G401 (cell line): Measurements from ENCODE around the gene HOXA7. TPM values are rescaled to one million over a fixed set of nuclear protein-coding genes. Genes with fewer than 3 reads are reported as not detected.

Experiments
- DNase-seq: peaks from one replicate; pipeline ENCODE4 v3.0.0-alpha.2; 2015; ENCODE audit warnings: low spot score
- in situ Hi-C: cut with HindIII; loops from 2 replicates; pipeline ENCODE4 v1.10.0; 2016; ENCODE audit warnings: low sequenced_read_pairs, mixed read lengths
- total RNA-seq: library from RNA; depleted of rRNA; stranded (reverse); fragments of >200 nt; shearing (Covaris generic); gene quantifications from 2 replicates; pipeline ENCODE4 v1.2.3, GENCODE V29; 2014

Gene HOXA7
- total RNA-seq, 1 experiment from 2014 or later, result 7.1 TPM

- DNase-seq, result no peak
Measured at GRCh38 chr7:27129729-27130539, 26.5 kb downstream of the HOXA7 start.

GRCh38 chr7:27128776-27129728 is 27.4 kb downstream of the HOXA7 start:
- no peak for DNase-seq
- in situ Hi-C loops, result loop anchor here (5.0 kb wide), 1 partner anchor 33 kb away; no protein-coding TSS in a partner anchor

More at GRCh38 chr7:27129729-27130539, 26.5 kb downstream of the HOXA7 start:
- in situ Hi-C loops, result loop anchor here (5.0 kb wide), 1 partner anchor 32 kb away; no protein-coding TSS in a partner anchor

- DNase-seq, result no peak
- in situ Hi-C loops, result loop anchor here (5.0 kb wide), 1 partner anchor 34 kb away; no protein-coding TSS in a partner anchor
Measured at GRCh38 chr7:27128034-27128433, 28.4 kb downstream of the HOXA7 start.

- in situ Hi-C loops, result loop anchor here (5.0 kb wide), 1 partner anchor 36 kb away; no protein-coding TSS in a partner anchor
- no peak for DNase-seq
Measured at GRCh38 chr7:27126596-27127327, 29.7 kb downstream of the HOXA7 start.

GRCh38 chr7:27125986-27126394 is 30.5 kb downstream of the HOXA7 start:
- in situ Hi-C loops, result loop anchor here (5.0 kb wide), 1 partner anchor 36 kb away; no protein-coding TSS in a partner anchor
- DNase-seq, result no peak

GRCh38 chr7:27124902-27125689 is 31.4 kb downstream of the HOXA7 start:
- in situ Hi-C loops, result loop anchor here (5.0 kb wide), 1 partner anchor 37 kb away; no protein-coding TSS in a partner anchor
- DNase-seq, result no peak

GRCh38 chr7:27124096-27124901 is 32.2 kb downstream of the HOXA7 start:
- in situ Hi-C loops, result no loop called here
- DNase-seq, result no peak

GRCh38 chr7:27123477-27124053 is 32.9 kb downstream of the HOXA7 start:
- no peak for DNase-seq
- in situ Hi-C loops, result no loop called here

- DNase-seq, result no peak
- in situ Hi-C loops, result no loop called here
Measured at GRCh38 chr7:27123007-27123476, 33.4 kb downstream of the HOXA7 start.

GRCh38 chr7:27122077-27122910 is 34.2 kb downstream of the HOXA7 start:
- DNase-seq, result no peak
- in situ Hi-C loops, result no loop called here

- DNase-seq, result no peak
- in situ Hi-C loops, result no loop called here
Measured at GRCh38 chr7:27121684-27122076, 34.8 kb downstream of the HOXA7 start.

- in situ Hi-C loops, result loop anchor here (5.0 kb wide), 1 partner anchor 262 kb away; no protein-coding TSS in a partner anchor
- DNase-seq, result no peak
Measured at GRCh38 chr7:27119412-27119911, 37.0 kb downstream of the HOXA7 start.

GRCh38 chr7:27118580-27118979 is 37.9 kb downstream of the HOXA7 start:
- no peak for DNase-seq
- in situ Hi-C loops, result loop anchor here (5.0 kb wide), 1 partner anchor 261 kb away; no protein-coding TSS in a partner anchor

GRCh38 chr7:27117887-27118491 is 38.5 kb downstream of the HOXA7 start:
- no peak for DNase-seq
- in situ Hi-C loops, result loop anchor here (5.0 kb wide), 1 partner anchor 261 kb away; no protein-coding TSS in a partner anchor
